GM10266 (cell line): ENCODE measurements around the gene EVA1C.
"Not testable (repeated sequence)": the region's sequence is repeated elsewhere in the genome, so short reads cannot be mapped to it uniquely, and the experiment has no call there.

ENCODE experiments used
- DNase-seq: peaks from one replicate; pipeline ENCODE4 v3.0.0; 2012; ENCODE audit errors: extremely low spot score
- CTCF ChIP-seq: IDR thresholded peaks from 2 replicates; pipeline ENCODE4 v1.5.1; 2012; ENCODE audit warnings: mild to moderate bottlenecking, low read depth; ENCODE audit not compliant: control insufficient read depth, insufficient read depth; ENCODE audit errors: missing control alignments

The EVA1C gene

GRCh38 chr21:32381571-32381970 lies 30.9 kb upstream of the EVA1C start:
- no peak for TF ChIP-seq CTCF
- DNase-seq: no peak

DNA sequence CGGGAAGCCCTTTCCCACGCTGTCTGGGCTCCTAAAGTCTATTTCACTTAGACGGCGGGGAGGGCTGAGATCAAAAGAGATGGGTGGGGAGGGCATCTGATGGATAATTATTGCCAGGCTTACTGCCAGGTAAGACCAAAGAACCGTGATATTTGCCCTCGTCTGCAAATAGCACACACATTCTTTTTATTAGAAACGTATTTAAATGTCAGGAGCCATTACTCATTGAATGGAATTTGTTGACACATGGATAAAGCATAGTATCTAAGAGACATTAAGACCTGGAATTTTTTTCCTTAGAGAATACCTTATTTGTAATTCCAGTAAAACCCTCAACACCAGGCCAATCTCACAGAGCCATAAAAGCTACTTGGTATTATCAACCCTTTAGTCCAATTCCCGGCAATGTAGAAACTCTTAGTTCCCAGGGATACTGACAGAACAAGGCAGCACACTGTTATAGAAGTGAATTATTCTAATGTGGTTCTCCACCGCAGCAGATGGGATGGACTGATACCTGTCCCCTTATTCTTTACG lies 30.3 kb upstream of the EVA1C start:
- TF ChIP-seq CTCF: no peak
- no peak for DNase-seq

DNA sequence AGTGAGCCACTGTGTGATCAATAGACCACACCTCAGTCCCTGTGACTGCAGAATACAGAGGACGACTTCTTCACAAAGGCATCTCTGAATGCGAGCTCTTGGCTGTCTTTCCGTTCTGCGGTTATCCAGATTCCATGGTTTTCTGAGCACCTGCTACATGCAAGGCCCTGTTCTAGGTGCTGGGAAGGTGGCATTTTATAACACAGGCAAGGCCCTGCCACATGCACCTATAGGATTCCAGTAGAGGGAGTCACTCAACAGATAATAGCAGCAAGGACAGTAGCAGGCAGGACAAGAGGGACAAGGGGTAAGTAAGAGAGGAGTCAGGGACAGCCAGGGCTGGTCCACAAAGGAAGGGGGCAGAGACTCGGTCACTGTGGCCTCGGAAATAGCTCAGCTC lies 28.7 kb upstream of the EVA1C start:
- TF ChIP-seq CTCF: peak; percentile 24
- DNase-seq: no peak

GRCh38 chr21:32386195-32386870 lies 26.2 kb upstream of the EVA1C start:
- no peak for DNase-seq
- no peak for TF ChIP-seq CTCF

DNA sequence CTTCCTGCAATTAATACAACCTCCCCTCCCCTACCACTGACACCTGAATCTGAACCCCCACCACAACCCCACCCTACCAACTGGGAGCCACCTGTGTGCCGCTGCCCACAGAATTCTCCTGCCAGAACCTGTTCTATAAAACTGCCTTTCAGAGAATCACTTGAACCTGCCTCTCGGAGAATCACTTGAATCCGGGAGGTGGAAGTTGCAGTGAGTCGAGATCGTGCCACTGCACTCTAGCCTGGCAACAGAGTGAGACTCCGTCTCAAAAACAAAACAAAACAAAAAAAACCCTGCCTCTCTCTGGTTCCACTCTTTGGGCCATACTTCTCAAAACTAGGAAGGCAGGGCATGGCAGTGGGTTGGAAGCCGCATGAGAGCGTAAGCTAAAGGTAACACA lies 25.4 kb upstream of the EVA1C start:
- DNase-seq: no peak

GRCh38 chr21:32388306-32388705 lies 24.2 kb upstream of the EVA1C start:
- DNase-seq: no peak
- no peak for TF ChIP-seq CTCF

More for the DNA sequence above, 25.4 kb upstream of the EVA1C start:
- no peak for TF ChIP-seq CTCF

GRCh38 chr21:32389337-32390015 lies 23.0 kb upstream of the EVA1C start:
- no peak for DNase-seq
- no peak for TF ChIP-seq CTCF

GRCh38 chr21:32390537-32391224 lies 21.8 kb upstream of the EVA1C start:
- not testable (repeated sequence) for DNase-seq
